Measurements from ENCODE around the gene PARS2. TPM values are rescaled to one million over a fixed set of nuclear protein-coding genes. Genes with fewer than 3 reads are reported as not detected.
A peak's percentile ranks its signal among the peaks of the same experiment; 100 is the strongest.

Gene PARS2
- polyA plus RNA-seq, 2 of the 4 experiments (the other 2 are of a cell fraction), result 2.3 to 2.9 TPM

DNA sequence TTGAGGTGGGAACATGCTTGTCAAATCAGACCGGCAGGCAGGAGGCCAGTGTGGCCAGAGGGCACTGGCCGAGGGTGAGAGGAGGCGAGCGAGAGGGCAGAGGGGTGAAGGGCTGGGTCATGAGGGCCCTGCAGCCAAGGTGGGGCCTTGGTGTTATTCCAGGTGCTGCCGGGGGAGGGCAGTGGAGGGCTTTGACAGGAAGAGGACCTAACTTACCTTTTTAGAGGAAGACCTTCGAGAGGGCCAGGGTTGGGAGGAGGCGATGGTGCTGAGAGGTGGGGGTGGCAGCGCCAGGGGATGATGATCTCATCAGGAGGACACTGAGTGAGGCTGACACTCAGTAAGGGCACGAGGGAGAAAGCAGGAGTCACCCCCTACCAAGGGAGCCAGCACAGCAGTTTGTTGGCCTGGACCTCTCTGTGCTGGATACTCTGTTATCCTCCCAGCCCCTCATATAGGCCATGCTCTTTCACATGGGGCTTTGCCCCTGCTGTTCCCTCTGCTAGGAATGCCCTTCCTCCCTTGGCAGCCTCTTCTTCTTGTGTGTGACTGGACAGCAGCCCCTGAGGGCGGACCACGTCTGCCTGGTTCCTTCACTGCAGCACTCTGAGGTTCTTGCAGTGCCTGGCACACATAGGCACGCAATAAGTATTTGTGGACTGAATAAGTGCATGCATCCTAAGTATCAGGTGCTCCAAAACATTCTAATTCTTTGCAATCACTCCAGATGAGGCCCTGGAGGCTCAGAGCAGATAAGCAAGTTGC lies 44.3 kb upstream of the PARS2 start:
- H3K4me3 ChIP-seq, result no peak overlapping the region
- H3K27ac ChIP-seq, result no peak overlapping the region
- CTCF ChIA-PET, result interaction anchor here (1.4 to 1.8 kb wide), 4 partner anchors 7 to 310 kb away, joined by 3 to 8 read pairs (median 4); no protein-coding TSS in a partner anchor
- 67% methylated on average over 11 of the region's 12 CpGs for WGBS (ENCODE audit: missing lambda C conversion rate)
- ATAC-seq, result peak in 1 of 2 experiments; percentile 17; a peak in 1 of 6 replicates
- peaks cover 22% of the 10 kb centered on the region for H3K4me1 ChIP-seq
- no peak overlapping the region for H3K4me2 ChIP-seq
- POLR2A ChIA-PET, result no interaction called here
- no peak for FAIRE-seq
- DNase-seq (ENCODE audit: low read depth in 1 of 2, low spot score in 1 of 2), result peak in 1 of 2 experiments; percentile 14
- H3K9me3 ChIP-seq, result no peaks in the 10 kb centered on the region
- peak in 1 of 2 experiments; percentile 34; a peak in 3 of 5 replicates for TF ChIP-seq RAD21 (conservative IDR thresholded peaks at IDR 0.05 in 1 of 2, IDR thresholded peaks at IDR 0.05 in 1 of 2)
- no peak for TF ChIP-seq RCOR1 (IDR thresholded peaks at IDR 0.05; ENCODE audit: low read depth, low read length)

DNA sequence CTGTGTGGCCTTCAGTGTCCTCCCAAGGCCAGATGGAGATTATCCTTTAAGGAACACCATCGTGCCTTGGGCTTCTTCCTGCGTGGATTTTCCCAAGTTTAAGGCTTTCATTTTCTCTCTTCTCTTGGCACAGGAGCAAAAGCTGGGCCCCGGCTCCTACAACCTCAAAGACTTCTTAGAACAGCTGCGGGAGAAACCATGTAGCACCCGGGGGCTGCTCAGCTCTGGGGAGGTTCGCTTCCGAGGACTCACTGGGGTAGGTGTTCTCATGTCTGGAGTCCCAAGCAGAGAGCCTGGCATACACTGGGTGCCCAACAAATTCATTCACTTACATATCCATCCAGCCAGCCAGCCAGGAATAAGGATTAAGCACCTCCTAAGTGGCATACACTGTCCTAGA lies 43.4 kb upstream of the PARS2 start:
- no peak for ATAC-seq
- ChIA-PET CTCF (interaction anchor here (0.9 to 1.3 kb wide), 3 partner anchors 136 to 339 kb away, joined by 3 read pairs; no protein-coding TSS in a partner anchor), POLR2A (no interaction called here)
- no peaks in the 10 kb centered on the region for H3K9me3 ChIP-seq
- peaks cover 22% of the 10 kb centered on the region for H3K4me1 ChIP-seq
- TF ChIP-seq SMC3 (IDR thresholded peaks at IDR 0.05) (no peak), NFE2L2 (conservative IDR thresholded peaks at IDR 0.05; ENCODE audit: low read length) (no peak), EHMT2 (IDR thresholded peaks at IDR 0.05; ENCODE audit: low read depth) (no peak), HDAC2 (IDR thresholded peaks at IDR 0.05) (no peak), ELK1 (IDR thresholded peaks at IDR 0.05; ENCODE audit: low read depth, low read length) (no peak), RARB (CRISPR knock-in tag; IDR thresholded peaks at IDR 0.05) (no peak), MAZ (IDR thresholded peaks at IDR 0.05; ENCODE audit: borderline replicate concordance, low read depth, low read length) (no peak), POLR2A (IDR thresholded peaks at IDR 0.05; ENCODE audit: low read length) (no peak), ZC3H11A (IDR thresholded peaks at IDR 0.05) (no peak), MYC (IDR thresholded peaks at IDR 0.05; ENCODE audit: borderline replicate concordance, low read length) (no peak), EHF (CRISPR knock-in tag; IDR thresholded peaks at IDR 0.05) (no peak), RNF2 (IDR thresholded peaks at IDR 0.05; ENCODE audit: borderline replicate concordance, low read depth) (no peak), GATA3 (IDR thresholded peaks at IDR 0.05; ENCODE audit: borderline replicate concordance) (no peak), RFX5 (IDR thresholded peaks at IDR 0.05) (no peak)
- 87% methylated on average over 4 of the region's 7 CpGs for WGBS (ENCODE audit: missing lambda C conversion rate)
- no peak overlapping the region for H3K4me3 ChIP-seq
- H3K27ac ChIP-seq, result no peak overlapping the region
- no peak overlapping the region for H3K4me2 ChIP-seq
- no peak for DNase-seq (ENCODE audit: low read depth in 1 of 2, low spot score in 1 of 2)
- no peak for FAIRE-seq

DNA sequence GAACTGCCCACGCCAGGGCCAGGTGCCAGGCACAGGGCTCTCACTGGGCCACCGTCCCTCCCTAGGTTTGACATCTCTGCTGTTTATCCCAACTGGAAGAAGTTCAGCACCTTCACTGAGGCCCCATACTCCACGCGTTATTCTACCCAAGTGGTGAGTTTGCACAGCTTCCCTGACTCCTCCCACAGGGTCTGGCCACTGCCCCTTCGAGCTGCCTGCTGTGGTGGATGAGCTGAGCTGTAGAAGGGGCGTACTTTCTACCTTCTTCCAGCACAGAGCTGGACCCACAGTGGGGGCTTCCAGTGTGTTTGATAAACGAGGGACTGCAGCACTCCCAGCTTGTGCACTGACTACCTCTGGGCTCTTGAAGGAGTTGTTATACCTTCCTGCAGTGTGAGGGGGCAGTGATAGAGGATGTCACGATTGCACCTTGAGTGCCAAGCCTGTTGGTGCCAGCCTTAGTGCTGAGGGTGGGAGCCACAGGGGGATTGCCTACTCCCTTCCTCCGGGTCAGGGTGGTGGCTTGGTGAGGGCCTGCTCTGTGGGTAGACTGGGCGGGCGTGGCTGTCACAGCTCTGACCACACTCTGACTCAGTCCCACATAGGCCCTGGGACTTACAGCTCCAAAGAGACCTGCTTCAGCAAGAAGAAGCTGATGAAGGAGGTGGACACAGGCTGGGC lies 42.7 kb upstream of the PARS2 start:
- no peak overlapping the region for H3K4me2 ChIP-seq
- H3K4me1 ChIP-seq, result peaks cover 22% of the 10 kb centered on the region
- ChIA-PET CTCF (interaction anchor here (0.6 to 1.3 kb wide), 5 partner anchors 135 to 843 kb away, joined by 3 read pairs; no protein-coding TSS in a partner anchor), POLR2A (no interaction called here)
- H3K9me3 ChIP-seq, result no peaks in the 10 kb centered on the region
- ATAC-seq (no peak), DNase-seq (ENCODE audit: low read depth in 1 of 2, low spot score in 1 of 2) (no peak), FAIRE-seq (no peak)
- no peak overlapping the region for H3K27ac ChIP-seq
- no peak overlapping the region for H3K4me3 ChIP-seq
- 68% methylated on average over 9 of the region's 11 CpGs for WGBS (ENCODE audit: missing lambda C conversion rate)
- TF ChIP-seq MAFK (IDR thresholded peaks at IDR 0.05; ENCODE audit: partially characterized antibody) (no peak), TFCP2L1 (CRISPR knock-in tag; IDR thresholded peaks at IDR 0.05) (no peak), POLR2A (IDR thresholded peaks at IDR 0.05; ENCODE audit: low read length) (no peak), JUN (IDR thresholded peaks at IDR 0.05) (no peak), NR3C1 (IDR thresholded peaks at IDR 0.05) (no peak), ZSCAN20 (CRISPR knock-in tag; IDR thresholded peaks at IDR 0.05) (no peak), FOSB (CRISPR knock-in tag; IDR thresholded peaks at IDR 0.05) (no peak), CEBPB (IDR thresholded peaks at IDR 0.05) (no peak), ELK1 (IDR thresholded peaks at IDR 0.05; ENCODE audit: low read depth, low read length) (no peak), POLR2AphosphoS2 (conservative IDR thresholded peaks at IDR 0.05; ENCODE audit: low read length) (no peak), MAZ (IDR thresholded peaks at IDR 0.05; ENCODE audit: borderline replicate concordance, low read depth, low read length) (no peak), KDM5A (IDR thresholded peaks at IDR 0.05) (no peak), ZFP36 (IDR thresholded peaks at IDR 0.05; ENCODE audit: borderline replicate concordance, partially characterized antibody) (no peak)

All from A549 (cell line).